IPS DF 6.9 (cell line): ENCODE results near the gene LIMK2.
"Not testable (repeated sequence)": the region's sequence is repeated elsewhere in the genome, so short reads cannot be mapped to it uniquely, and the experiment has no call there.

Experiments
- DNase-seq: peaks from one replicate; pipeline ENCODE4 v3.0.0-alpha.2; 2013; ENCODE audit warnings: low read depth, low spot score
- H3K27ac ChIP-seq: one replicate; pipeline ENCODE4 v1.5.1; 2013; ENCODE audit warnings: low read length, control low read depth
- H3K27me3 ChIP-seq: 2 replicates; pipeline ENCODE4 v1.6.1; 2013; ENCODE audit warnings: mild to moderate bottlenecking, low read length; ENCODE audit not compliant: control insufficient read depth, insufficient read depth
- H3K36me3 ChIP-seq: 2 replicates; pipeline ENCODE4 v1.6.1; 2013; ENCODE audit warnings: low read length; ENCODE audit not compliant: control insufficient read depth, insufficient read depth
- H3K4me1 ChIP-seq: 2 replicates; pipeline ENCODE4 v1.6.1; 2013; ENCODE audit warnings: low read length; ENCODE audit not compliant: control insufficient read depth, insufficient read depth
- H3K4me3 ChIP-seq: 2 replicates; pipeline ENCODE4 v1.5.1; 2013; ENCODE audit warnings: mild to moderate bottlenecking, low read length
- H3K9me3 ChIP-seq: 2 replicates; pipeline ENCODE4 v1.6.1; 2013; ENCODE audit warnings: low read length, inconsistent platforms; ENCODE audit not compliant: control insufficient read depth, insufficient read depth
- WGBS: extraction: QIAGEN DNeasy Blood & Tissue Kit; methylation state at CpG from one replicate; pipeline ENCODE4 v1.1.7; 2013; ENCODE audit warnings: mixed read lengths, missing lambda C conversion rate; ENCODE audit not compliant: insufficient read length, insufficient coverage; 5-methylcytosine and 5-hydroxymethylcytosine counted together

Gene LIMK2

DNA sequence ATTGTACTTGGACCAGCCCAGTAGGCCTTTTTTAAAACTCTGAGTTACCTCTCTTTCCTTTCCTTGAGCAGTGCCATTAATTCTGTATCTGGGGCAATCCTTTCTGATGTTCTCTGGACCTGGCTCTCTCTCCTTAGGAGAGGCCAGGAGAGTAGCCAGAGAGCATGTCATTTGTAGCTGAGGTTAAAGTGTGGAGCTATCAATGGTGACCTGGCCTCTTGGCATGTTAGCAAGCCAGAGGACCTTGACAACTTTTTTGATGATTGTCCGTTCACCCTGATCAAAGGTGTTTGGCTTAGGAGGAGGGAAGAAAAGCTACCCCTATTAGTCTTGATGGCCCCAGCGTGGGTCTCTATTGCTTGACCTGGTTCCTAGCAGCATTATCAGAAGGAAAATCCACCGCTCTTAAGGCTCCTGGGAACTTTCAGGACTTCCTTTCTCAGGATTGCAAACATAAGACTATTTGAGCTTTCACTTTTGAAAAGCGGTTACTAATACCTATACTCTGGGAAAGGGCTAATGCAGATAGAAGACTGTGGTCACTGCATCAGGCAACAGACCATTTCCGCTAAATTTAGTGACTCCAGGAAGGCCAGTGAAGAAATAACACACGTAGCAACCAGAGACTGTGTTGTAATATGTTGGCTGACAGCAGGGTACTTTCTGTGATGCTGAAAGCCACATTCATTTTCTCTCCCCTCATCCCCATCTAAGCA lies 18.2 kb downstream of the LIMK2 start:
- Histone ChIP-seq H3K36me3 (no peaks in the 10 kb centered on the region), H3K9me3 (no peaks in the 10 kb centered on the region), H3K4me3 (no peak overlapping the region), H3K27me3 (no peaks in the 10 kb centered on the region), H3K27ac (no peak overlapping the region), H3K4me1 (no peaks in the 10 kb centered on the region)
- no peak for DNase-seq
- no CpG with 5 or more reads among the region's 6 CpGs for WGBS

DNA sequence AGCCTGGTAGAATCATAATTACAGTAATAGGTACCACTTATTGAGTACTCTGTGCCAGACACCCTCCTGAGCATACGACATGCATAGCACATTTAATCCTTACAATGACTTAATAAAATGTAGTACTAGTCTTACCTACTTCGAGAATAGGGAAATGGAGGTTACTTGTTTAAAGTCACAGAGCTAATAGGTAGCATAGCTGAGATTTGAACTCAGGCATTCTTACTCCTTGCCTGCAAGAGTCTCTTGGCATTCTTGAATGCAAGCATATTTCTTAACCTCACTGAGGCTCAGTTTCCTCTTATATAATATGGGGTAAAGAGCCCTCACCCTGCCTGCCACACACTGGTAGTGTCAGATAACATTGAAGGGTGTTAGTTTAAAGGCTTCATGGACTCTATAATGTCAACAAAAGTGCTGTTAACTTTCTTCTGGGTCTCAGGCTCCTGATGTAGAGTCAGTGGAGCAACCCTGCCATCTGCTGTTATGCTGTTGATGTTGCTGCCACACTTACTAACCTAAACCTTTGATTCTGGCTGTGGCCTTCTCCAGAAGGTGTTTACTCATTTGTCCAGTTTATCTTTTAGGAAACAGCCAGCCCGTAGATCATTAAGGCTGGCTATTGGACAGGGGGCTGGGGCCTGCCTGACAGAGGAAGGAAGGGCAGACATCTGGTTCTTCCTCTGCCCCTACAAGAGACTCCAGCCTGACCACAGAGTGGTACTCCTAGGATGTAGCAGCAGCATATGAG lies 18.9 kb downstream of the LIMK2 start:
- WGBS: no CpG with 5 or more reads among the region's 3 CpGs
- Histone ChIP-seq H3K4me3 (no peak overlapping the region), H3K9me3 (no peaks in the 10 kb centered on the region), H3K4me1 (no peaks in the 10 kb centered on the region), H3K36me3 (no peaks in the 10 kb centered on the region), H3K27ac (no peak overlapping the region), H3K27me3 (no peaks in the 10 kb centered on the region)
- DNase-seq: no peak

DNA sequence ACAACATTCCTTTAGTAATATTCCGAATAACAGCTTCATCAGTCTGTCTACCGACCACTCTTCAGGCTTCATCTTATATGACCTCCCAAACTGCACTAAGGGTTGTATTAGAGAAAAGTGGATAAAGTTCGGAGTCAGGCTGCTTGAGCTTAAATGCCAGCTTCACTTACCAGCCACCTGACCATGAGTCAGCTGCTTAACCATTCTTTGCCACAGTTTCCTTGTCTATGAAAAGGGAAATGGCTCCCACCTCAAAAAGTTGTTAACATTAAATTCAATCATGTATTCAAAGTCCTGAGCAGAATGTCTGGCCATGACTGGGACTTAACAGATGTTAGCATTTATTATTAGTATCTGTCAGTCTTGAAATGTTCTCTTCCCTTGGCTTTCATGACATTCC lies 20.9 kb downstream of the LIMK2 start:
- H3K9me3 ChIP-seq: no peaks in the 10 kb centered on the region
- H3K4me1 ChIP-seq: no peaks in the 10 kb centered on the region
- H3K36me3 ChIP-seq: no peaks in the 10 kb centered on the region
- whole genome bisulfite sequencing: no CpG with 5 or more reads among the region's 3 CpGs
- H3K27ac ChIP-seq: no peak overlapping the region
- H3K27me3 ChIP-seq: no peaks in the 10 kb centered on the region
- no peak overlapping the region for H3K4me3 ChIP-seq
- DNase-seq: no peak

DNA sequence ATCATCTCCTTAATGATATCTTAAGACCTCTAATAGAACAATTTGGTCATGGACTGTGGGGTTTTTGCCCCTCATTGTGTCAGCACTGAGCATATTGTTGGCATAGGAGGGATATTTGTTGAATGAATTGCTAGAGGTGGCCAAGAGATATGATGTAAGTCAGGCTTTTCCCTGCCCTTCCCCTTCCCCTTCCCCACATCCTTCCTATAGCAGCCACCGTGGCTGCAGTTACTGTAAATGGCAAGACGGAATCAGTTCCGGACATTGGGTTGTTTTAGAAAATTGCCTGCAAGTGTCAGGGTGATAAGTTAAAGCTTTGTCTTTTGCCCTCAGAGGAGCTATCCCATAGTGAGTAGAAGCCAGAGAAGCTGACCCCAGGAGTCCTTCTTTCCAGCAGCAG lies 23.0 kb downstream of the LIMK2 start:
- no CpG with 5 or more reads among the region's 3 CpGs for WGBS
- Histone ChIP-seq H3K27ac (no peak overlapping the region), H3K27me3 (no peaks in the 10 kb centered on the region), H3K4me3 (no peak overlapping the region), H3K9me3 (no peaks in the 10 kb centered on the region), H3K4me1 (0 out of 2 replicates have a peak, but pooled peaks cover 1% of the 10 kb centered on the region), H3K36me3 (no peaks in the 10 kb centered on the region)
- no peak for DNase-seq

DNA sequence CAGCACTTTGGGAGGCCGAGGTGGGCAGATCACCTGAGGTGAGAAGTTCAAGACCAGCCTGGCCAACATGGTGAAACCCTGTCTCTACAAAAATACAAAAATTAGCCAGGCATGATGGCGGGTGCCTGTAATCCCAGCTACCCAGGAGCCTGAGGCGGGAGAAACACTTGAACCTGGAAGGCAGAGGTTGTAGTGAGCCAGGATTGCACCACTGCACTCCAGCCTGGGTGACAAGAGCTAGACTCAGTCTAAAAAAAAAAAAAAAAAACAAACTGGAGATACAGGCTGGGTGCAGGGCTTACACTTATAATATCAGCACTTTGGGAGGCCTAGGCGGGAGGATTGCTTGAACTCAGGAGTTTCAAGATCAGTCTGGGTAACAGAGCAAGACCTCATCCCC lies 23.9 kb downstream of the LIMK2 start:
- DNase-seq, H3K9me3 ChIP-seq, H3K36me3 ChIP-seq, H3K4me1 ChIP-seq, H3K27ac ChIP-seq, H3K27me3 ChIP-seq, H3K4me3 ChIP-seq: not testable (repeated sequence)
- WGBS: no CpG with 5 or more reads among the region's 4 CpGs

DNA sequence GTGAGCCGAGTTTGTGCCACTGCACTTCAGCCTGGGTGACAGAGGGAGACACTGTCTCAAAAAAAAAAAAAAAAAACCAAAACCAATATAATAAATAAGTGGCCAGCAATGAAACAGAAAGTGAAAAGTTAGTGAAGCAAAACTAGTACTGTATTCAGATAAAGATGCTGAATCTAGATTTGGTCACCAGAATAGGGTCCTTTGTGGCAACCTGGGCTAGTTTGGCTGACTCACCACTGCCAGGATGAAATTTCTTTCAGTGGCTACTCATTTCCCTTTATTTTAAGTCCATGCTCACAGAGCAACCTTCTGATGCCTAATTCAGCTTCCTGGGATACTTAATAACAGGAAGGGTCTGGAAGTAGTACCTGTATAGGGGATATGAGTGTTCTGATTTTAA lies 26.0 kb downstream of the LIMK2 start:
- Histone ChIP-seq H3K36me3 (no peaks in the 10 kb centered on the region), H3K4me3 (no peak overlapping the region), H3K27ac (no peak overlapping the region), H3K4me1 (peaks cover 3% of the 10 kb centered on the region; the same call in 1 of the 2 replicates), H3K9me3 (no peaks in the 10 kb centered on the region), H3K27me3 (no peaks in the 10 kb centered on the region)
- no peak for DNase-seq
- no CpG with 5 or more reads among the region's 1 CpG for WGBS

DNA sequence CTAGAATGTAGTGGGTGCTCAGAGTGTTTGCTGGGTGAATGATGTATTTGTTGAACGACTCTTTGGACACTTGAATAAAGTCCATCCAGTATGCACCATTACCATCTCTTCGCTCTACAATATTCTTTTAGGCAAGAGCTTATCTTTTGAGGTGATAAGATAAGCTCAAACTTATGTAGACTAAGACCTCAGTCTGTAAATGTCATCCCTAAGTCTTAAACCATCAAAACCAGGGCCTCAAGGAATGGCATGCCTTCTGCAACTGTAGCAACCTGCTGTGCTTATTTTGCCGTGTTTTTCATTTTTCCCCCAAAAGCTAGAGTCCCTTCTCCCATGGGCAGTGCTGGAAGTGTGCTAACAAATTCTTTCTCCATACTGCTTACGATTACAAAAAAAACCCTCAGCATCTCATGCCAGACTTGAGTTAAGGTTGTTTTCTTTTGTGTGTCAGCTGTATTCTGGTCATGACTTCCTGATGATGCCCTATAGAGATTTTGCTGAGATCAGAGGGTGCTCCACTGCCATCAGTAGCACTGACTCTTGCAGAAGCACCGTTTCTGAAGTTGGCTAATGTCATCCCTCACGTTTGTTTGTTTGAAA lies 27.8 kb downstream of the LIMK2 start:
- WGBS: no CpG with 5 or more reads among the region's 6 CpGs
- no peak for DNase-seq
- Histone ChIP-seq H3K27ac (no peak overlapping the region), H3K4me1 (peaks cover 7% of the 10 kb centered on the region), H3K27me3 (no peaks in the 10 kb centered on the region), H3K9me3 (no peaks in the 10 kb centered on the region), H3K4me3 (no peak overlapping the region), H3K36me3 (no peaks in the 10 kb centered on the region)

DNA sequence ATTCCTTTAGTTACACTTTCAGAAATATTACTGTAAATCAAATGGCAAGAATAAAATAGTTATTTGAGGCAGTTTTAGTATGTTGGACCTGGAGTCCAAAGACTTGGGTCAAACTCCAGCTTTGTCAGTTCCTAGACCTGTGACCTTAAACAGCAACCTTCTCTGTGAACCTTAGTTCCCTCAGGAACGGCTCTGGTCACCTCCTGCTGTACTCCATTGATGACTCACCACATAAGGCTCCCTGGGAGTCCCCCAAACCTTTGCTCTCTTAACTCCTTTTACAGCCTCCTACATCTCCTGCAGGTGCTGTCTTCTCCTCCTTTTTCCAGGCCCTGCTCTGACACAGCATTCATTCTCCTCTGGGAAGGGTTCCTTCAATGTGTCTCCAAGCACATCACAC lies 29.1 kb downstream of the LIMK2 start:
- no peak for DNase-seq
- Histone ChIP-seq H3K27me3 (no peaks in the 10 kb centered on the region), H3K9me3 (no peaks in the 10 kb centered on the region), H3K36me3 (no peaks in the 10 kb centered on the region), H3K4me3 (no peak overlapping the region), H3K27ac (no peak overlapping the region), H3K4me1 (peaks cover 7% of the 10 kb centered on the region)
- no CpG with 5 or more reads among the region's 1 CpG for WGBS

DNA sequence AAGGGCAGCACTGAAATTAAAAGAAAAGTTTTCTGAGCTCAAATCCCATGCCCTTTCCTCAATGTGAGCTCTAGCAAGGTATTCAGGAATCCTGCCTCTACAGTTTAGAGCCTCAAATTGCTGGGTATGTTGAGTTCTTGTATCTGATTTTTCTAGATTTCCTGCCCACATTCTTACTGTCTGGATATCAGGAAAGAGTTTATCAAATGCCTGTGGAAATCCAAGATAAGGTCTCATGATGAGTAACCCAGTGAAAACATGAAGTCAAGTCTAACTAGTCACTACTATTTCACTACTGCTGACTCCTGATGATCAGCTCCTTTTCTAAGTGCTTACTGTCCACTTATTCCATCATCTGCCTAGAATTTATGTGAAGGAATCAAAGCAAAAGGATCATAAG lies 29.8 kb downstream of the LIMK2 start:
- H3K27me3 ChIP-seq: no peaks in the 10 kb centered on the region
- no peak for DNase-seq
- no peak overlapping the region for H3K4me3 ChIP-seq
- no peaks in the 10 kb centered on the region for H3K36me3 ChIP-seq
- no peak overlapping the region for H3K27ac ChIP-seq
- H3K4me1 ChIP-seq: peaks cover 7% of the 10 kb centered on the region
- H3K9me3 ChIP-seq: no peaks in the 10 kb centered on the region

DNA sequence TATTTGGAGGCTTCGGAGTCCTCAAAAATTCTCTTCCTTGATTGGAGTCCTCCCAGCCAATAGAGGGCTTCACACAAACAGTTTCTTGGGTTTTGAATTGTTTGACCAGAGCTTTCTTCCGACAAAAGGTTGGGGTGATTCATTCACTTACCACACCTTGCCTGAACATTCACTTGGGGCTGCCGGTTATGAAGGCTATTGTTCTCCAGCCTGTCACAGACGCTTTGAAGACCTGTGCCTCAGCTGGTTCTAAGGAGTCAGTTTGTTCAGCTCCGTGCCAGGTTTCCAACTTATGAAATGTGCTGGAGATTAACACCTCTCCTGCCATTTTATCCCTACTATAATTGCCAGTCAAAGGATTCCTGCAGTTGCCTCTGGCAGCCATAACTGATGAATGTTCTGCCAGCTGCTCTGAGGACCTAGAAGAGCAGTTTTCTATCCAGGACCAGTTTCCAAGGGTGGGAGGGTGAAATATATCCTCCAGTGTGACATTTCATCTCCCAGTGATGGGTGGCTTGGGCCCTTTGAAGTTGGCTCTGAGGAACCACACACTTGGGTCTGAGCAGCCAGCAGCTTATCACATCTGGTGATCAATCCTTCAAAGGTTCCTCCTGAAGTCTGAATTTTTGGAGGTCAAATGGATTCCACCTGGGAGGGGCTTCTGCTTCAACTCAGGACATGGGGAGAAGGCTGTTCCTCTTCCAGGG lies 31.4 kb downstream of the LIMK2 start:
- WGBS: no CpG with 5 or more reads among the region's 5 CpGs
- Histone ChIP-seq H3K4me3 (no peak overlapping the region), H3K27ac (no peak overlapping the region), H3K27me3 (no peaks in the 10 kb centered on the region), H3K36me3 (no peaks in the 10 kb centered on the region), H3K9me3 (no peaks in the 10 kb centered on the region), H3K4me1 (peaks cover 7% of the 10 kb centered on the region)
- DNase-seq: no peak
